Gastrocnemius medialis (tissue), 4 donors: ENCODE data around the gene FHOD3.

Experiments
- POLR2A ChIP-seq, 2 donors: fragments of 450-650 bp; IDR thresholded peaks; one replicate each; pipeline ENCODE4 v1.6.1; 2017; ENCODE audit warnings: antibody characterized with exemption in 2 of 2, mild to moderate bottlenecking in 2 of 2, moderate library complexity in 2 of 2
- TF ChIP-seq, protein P1 (sequence below), 5 experiments: fragments of 450-650 bp in 3 of 5; fragments of 200-600 bp in 2 of 5; sonication (generic) in 2 of 5; IDR thresholded peaks in 4 of 5; conservative IDR thresholded peaks in 1 of 5; 1 replicate in 4 of 5; 2 replicates in 1 of 5; pipeline ENCODE4 v1.5.1; 2016 to 2019; ENCODE audit warnings: antibody characterized with exemption in 5 of 5, mild to moderate bottlenecking in 3 of 5, moderate library complexity in 3 of 5

DNA sequence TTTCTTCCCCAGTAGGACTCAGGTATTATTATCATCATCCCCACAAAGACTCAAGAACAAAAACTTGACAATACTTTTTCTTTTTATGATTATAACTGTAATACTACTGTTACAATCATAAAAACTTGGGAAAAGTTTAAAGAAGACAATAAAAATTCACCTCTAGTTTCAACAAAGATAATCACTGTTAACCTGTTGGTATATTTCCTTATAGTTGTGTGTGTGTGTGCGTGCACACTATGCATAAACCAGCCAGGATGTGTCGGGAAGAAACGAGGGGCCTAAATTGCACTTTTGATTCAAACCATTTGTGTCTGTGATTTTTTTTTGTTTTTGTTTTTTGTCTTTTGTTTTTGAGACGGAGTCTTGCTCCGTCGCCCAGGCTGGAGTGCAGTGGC, 298.3 kb downstream of the FHOD3 start:
- TF ChIP-seq, protein P1, sequence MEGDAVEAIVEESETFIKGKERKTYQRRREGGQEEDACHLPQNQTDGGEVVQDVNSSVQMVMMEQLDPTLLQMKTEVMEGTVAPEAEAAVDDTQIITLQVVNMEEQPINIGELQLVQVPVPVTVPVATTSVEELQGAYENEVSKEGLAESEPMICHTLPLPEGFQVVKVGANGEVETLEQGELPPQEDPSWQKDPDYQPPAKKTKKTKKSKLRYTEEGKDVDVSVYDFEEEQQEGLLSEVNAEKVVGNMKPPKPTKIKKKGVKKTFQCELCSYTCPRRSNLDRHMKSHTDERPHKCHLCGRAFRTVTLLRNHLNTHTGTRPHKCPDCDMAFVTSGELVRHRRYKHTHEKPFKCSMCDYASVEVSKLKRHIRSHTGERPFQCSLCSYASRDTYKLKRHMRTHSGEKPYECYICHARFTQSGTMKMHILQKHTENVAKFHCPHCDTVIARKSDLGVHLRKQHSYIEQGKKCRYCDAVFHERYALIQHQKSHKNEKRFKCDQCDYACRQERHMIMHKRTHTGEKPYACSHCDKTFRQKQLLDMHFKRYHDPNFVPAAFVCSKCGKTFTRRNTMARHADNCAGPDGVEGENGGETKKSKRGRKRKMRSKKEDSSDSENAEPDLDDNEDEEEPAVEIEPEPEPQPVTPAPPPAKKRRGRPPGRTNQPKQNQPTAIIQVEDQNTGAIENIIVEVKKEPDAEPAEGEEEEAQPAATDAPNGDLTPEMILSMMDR (IDR thresholded peaks at IDR 0.05 in 4 of 5, conservative IDR thresholded peaks at IDR 0.05 in 1 of 5): no peak
- no peak for TF ChIP-seq POLR2A (IDR thresholded peaks at IDR 0.05)
